Astrocyte of the cerebellum (primary cell): ENCODE results near the gene FBXO7.

Source experiments
- DNase-seq: peaks from one replicate; pipeline ENCODE4 v3.0.0-alpha.2; 2011; ENCODE audit warnings: low read depth
- H3K4me3 ChIP-seq: 2 replicates; pipeline ENCODE4 v1.5.1; 2011; ENCODE audit warnings: mild to moderate bottlenecking, low read depth, low read length, moderate library complexity
- CTCF ChIP-seq: IDR thresholded peaks from 2 replicates; pipeline ENCODE4 v1.5.1; 2012; ENCODE audit warnings: low read length, low read depth, moderate library complexity, mild to moderate bottlenecking; ENCODE audit errors: missing control alignments
- in situ Hi-C: cut with HindIII; loops from 2 replicates; pipeline ENCODE4 v1.10.0; 2017; ENCODE audit warnings: low sequenced_read_pairs

The FBXO7 gene

GRCh38 chr22:32534252-32535235 is 59.9 kb downstream of the FBXO7 start:
- in situ Hi-C loops, result no loop called here
- no peak for DNase-seq
- H3K4me3 ChIP-seq, result no peak overlapping the region
- no peak for TF ChIP-seq CTCF

GRCh38 chr22:32535531-32536190 is 61.0 kb downstream of the FBXO7 start:
- in situ Hi-C loops, result no loop called here
- TF ChIP-seq CTCF, result no peak
- no peak overlapping the region for H3K4me3 ChIP-seq
- no peak for DNase-seq

GRCh38 chr22:32536352-32536751 is 61.7 kb downstream of the FBXO7 start:
- H3K4me3 ChIP-seq, result no peak overlapping the region
- no peak for DNase-seq
- in situ Hi-C loops, result no loop called here
- no peak for TF ChIP-seq CTCF

GRCh38 chr22:32538521-32538920 is 63.9 kb downstream of the FBXO7 start:
- in situ Hi-C loops, result no loop called here
- no peak for TF ChIP-seq CTCF
- no peak overlapping the region for H3K4me3 ChIP-seq
- no peak for DNase-seq

GRCh38 chr22:32539631-32540421 is 65.2 kb downstream of the FBXO7 start:
- in situ Hi-C loops, result no loop called here
- no peak for DNase-seq
- H3K4me3 ChIP-seq, result no peak overlapping the region
- no peak for TF ChIP-seq CTCF

GRCh38 chr22:32541481-32541880 is 66.9 kb downstream of the FBXO7 start:
- no peak for DNase-seq
- TF ChIP-seq CTCF, result no peak
- in situ Hi-C loops, result no loop called here
- H3K4me3 ChIP-seq, result no peak overlapping the region
